ENCODE results near the gene ERC2. TPM values are rescaled to one million over a fixed set of nuclear protein-coding genes. Genes with fewer than 3 reads are reported as not detected.

The ERC2 gene
- total RNA-seq, 2 donors from 2014 or later: 1.2 TPM; not detected in 1

- Histone ChIP-seq H3K27ac (no peak overlapping the region), H3K4me3 (no peak overlapping the region), H3K9me3 (no peaks in the 10 kb centered on the region), H3K4me1 (ENCODE audit: control insufficient read depth in 1 of 2, low read depth in 2 of 2) (peaks cover 0 to 7% of the 10 kb centered on the region in 2 donors), H3K36me3 (no peaks in the 10 kb centered on the region), H3K27me3 (replicated peaks; ENCODE audit: insufficient read depth) (no peaks in the 10 kb centered on the region)
- TF ChIP-seq CTCF (IDR thresholded peaks at IDR 0.05): no peak
- ATAC-seq (ENCODE audit: insufficient number of reproducible peaks, low FRiP score, low read depth) (no peak), DNase-seq (ENCODE audit: low spot score) (no peak)
These were observed 414.5 kb downstream of the ERC2 start for GRCh38 chr3:56053727-56054126.

- peaks cover 0 to 7% of the 10 kb centered on the region in 2 donors for H3K4me1 ChIP-seq (ENCODE audit: control insufficient read depth in 1 of 2, low read depth in 2 of 2)
- no peaks in the 10 kb centered on the region for H3K27me3 ChIP-seq (replicated peaks; ENCODE audit: insufficient read depth)
- H3K9me3 ChIP-seq: no peaks in the 10 kb centered on the region
- DNase-seq (ENCODE audit: low spot score): no peak
- H3K36me3 ChIP-seq: no peaks in the 10 kb centered on the region
- no peak for ATAC-seq (ENCODE audit: insufficient number of reproducible peaks, low FRiP score, low read depth)
- no peak overlapping the region for H3K27ac ChIP-seq
- no peak overlapping the region for H3K4me3 ChIP-seq
- TF ChIP-seq CTCF (IDR thresholded peaks at IDR 0.05): no peak
These were observed 416.1 kb downstream of the ERC2 start for GRCh38 chr3:56052188-56052587.

GRCh38 chr3:56051052-56051451 is 417.2 kb downstream of the ERC2 start:
- Histone ChIP-seq H3K4me3 (no peak overlapping the region), H3K9me3 (no peaks in the 10 kb centered on the region), H3K36me3 (no peaks in the 10 kb centered on the region), H3K27me3 (replicated peaks; ENCODE audit: insufficient read depth) (no peaks in the 10 kb centered on the region), H3K27ac (no peak overlapping the region), H3K4me1 (ENCODE audit: control insufficient read depth in 1 of 2, low read depth in 2 of 2) (peaks cover 0 to 7% of the 10 kb centered on the region in 2 donors)
- DNase-seq (ENCODE audit: low spot score) (no peak), ATAC-seq (ENCODE audit: insufficient number of reproducible peaks, low FRiP score, low read depth) (no peak)
- no peak for TF ChIP-seq CTCF (IDR thresholded peaks at IDR 0.05)

- H3K27me3 ChIP-seq (replicated peaks; ENCODE audit: insufficient read depth): no peaks in the 10 kb centered on the region
- no peak for TF ChIP-seq CTCF (IDR thresholded peaks at IDR 0.05)
- H3K9me3 ChIP-seq: no peaks in the 10 kb centered on the region
- DNase-seq (ENCODE audit: low spot score): no peak
- no peaks in the 10 kb centered on the region for H3K36me3 ChIP-seq
- no peak overlapping the region for H3K4me3 ChIP-seq
- no peak overlapping the region for H3K27ac ChIP-seq
- peaks cover 0 to 7% of the 10 kb centered on the region in 2 donors for H3K4me1 ChIP-seq (ENCODE audit: control insufficient read depth in 1 of 2, low read depth in 2 of 2)
- no peak for ATAC-seq (ENCODE audit: insufficient number of reproducible peaks, low FRiP score, low read depth)
These were observed 419.3 kb downstream of the ERC2 start for GRCh38 chr3:56048946-56049345.

GRCh38 chr3:56048331-56048730 is 419.9 kb downstream of the ERC2 start:
- Histone ChIP-seq H3K27ac (no peak overlapping the region), H3K36me3 (no peaks in the 10 kb centered on the region), H3K4me1 (ENCODE audit: control insufficient read depth in 1 of 2, low read depth in 2 of 2) (peaks cover 0 to 7% of the 10 kb centered on the region in 2 donors), H3K9me3 (no peaks in the 10 kb centered on the region), H3K27me3 (replicated peaks; ENCODE audit: insufficient read depth) (no peaks in the 10 kb centered on the region), H3K4me3 (no peak overlapping the region)
- TF ChIP-seq CTCF (IDR thresholded peaks at IDR 0.05): no peak
- DNase-seq (ENCODE audit: low spot score) (no peak), ATAC-seq (ENCODE audit: insufficient number of reproducible peaks, low FRiP score, low read depth) (no peak)
